Measurements from ENCODE around the gene CDHR3. TPM values are rescaled to one million over a fixed set of nuclear protein-coding genes. Genes with fewer than 3 reads are reported as not detected.

The CDHR3 gene
- total and polyA plus RNA-seq, 9 of the 15 experiments (the other 6 are each of a cell fraction or from before 2014, with no cell fraction given): 0.03 to 0.66 (median 0.24) TPM; not detected in 1

GRCh38 chr7:106009503-106010226 is 46.6 kb downstream of the CDHR3 start (continued):
- TF ChIP-seq ZFP91 (CRISPR knock-in tag; IDR thresholded peaks at IDR 0.05) (peak; percentile 64; the same call in 1 of the 2 replicates), E2F6 (IDR thresholded peaks at IDR 0.05; ENCODE audit: borderline replicate concordance in 1 of 2, extremely low read depth in 1 of 2, insufficient read depth in 1 of 2, insufficient read length in 1 of 2, low read depth in 1 of 2, low read length in 1 of 2, poor library complexity in 1 of 2, severe bottlenecking in 1 of 2) (peak; percentile 13 to 67), FOSL1 (tag; conservative IDR thresholded peaks at IDR 0.05) (no peak; the same call in 1 of the 2 replicates), ZNF263 (CRISPR knock-in tag; IDR thresholded peaks at IDR 0.05; ENCODE audit: borderline replicate concordance) (peak; percentile 100), CTCFL (IDR thresholded peaks at IDR 0.05; ENCODE audit: borderline replicate concordance, insufficient read depth, low read depth, low read length, poor library complexity, severe bottlenecking) (peak; percentile 73), THRB (CRISPR knock-in tag; conservative IDR thresholded peaks at IDR 0.05) (0 out of 2 replicates have a peak, but pooled peaks have one; percentile 23), SMC3 (conservative IDR thresholded peaks at IDR 0.05; ENCODE audit: insufficient read depth, low read depth, low read length) (peak; percentile 95), JUND (IDR thresholded peaks at IDR 0.05; ENCODE audit: borderline replicate concordance, low read depth, low read length) (peak; percentile 74), JUND (tag; IDR thresholded peaks at IDR 0.05; ENCODE audit: borderline replicate concordance, low read depth, low read length) (peak; percentile 16; the same call in 1 of the 3 replicates), PHF21A (IDR thresholded peaks at IDR 0.05; ENCODE audit: borderline replicate concordance, low read depth) (0 out of 2 replicates have a peak, but pooled peaks have one; percentile 57), CEBPG (CRISPR knock-in tag; IDR thresholded peaks at IDR 0.05) (no peak), CEBPG (tag; conservative IDR thresholded peaks at IDR 0.05 in 1 of 2, IDR thresholded peaks at IDR 0.05 in 1 of 2) (peak in 1 of 2 experiments; percentile 82; a peak in 2 of 4 replicates), MAZ (CRISPR knock-in tag; conservative IDR thresholded peaks at IDR 0.05 in 1 of 2, IDR thresholded peaks at IDR 0.05 in 1 of 2) (peak; percentile 81 to 82), TCF7L2 (IDR thresholded peaks at IDR 0.05; ENCODE audit: low read depth, low read length) (no peak), ZNF655 (CRISPR knock-in tag; IDR thresholded peaks at IDR 0.05) (no peak), RCOR1 (IDR thresholded peaks at IDR 0.05; ENCODE audit: borderline replicate concordance in 1 of 2, low read depth in 2 of 2, low read length in 2 of 2) (peak in 1 of 2 experiments; percentile 69; a peak in 1 of 4 replicates), HCFC1 (IDR thresholded peaks at IDR 0.05; ENCODE audit: low read depth, low read length) (peak; percentile 35; the same call in 1 of the 2 replicates)

Measured in K562 (cell line).